Measurements from ENCODE around the gene ARMH4.

DNA sequence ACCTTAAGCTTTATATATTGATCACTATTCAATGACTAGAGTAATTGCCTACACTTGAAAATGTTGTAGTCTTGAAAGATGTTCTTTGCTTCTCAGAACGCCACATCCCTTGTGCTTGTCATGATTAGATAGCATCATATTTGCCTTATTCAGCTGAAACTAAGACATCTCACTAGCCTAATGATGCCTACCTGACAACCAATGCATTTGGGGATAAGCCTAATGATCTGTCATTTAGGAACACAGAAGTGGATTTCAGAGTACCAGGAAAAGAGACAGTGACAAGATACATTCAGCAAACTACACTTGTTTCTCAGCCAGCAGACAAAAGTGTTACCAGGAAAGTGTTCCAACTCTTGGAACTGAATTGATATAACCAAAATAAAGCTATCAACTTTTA lies 83.7 kb downstream of the ARMH4 start:
- TF ChIP-seq, protein P1, sequence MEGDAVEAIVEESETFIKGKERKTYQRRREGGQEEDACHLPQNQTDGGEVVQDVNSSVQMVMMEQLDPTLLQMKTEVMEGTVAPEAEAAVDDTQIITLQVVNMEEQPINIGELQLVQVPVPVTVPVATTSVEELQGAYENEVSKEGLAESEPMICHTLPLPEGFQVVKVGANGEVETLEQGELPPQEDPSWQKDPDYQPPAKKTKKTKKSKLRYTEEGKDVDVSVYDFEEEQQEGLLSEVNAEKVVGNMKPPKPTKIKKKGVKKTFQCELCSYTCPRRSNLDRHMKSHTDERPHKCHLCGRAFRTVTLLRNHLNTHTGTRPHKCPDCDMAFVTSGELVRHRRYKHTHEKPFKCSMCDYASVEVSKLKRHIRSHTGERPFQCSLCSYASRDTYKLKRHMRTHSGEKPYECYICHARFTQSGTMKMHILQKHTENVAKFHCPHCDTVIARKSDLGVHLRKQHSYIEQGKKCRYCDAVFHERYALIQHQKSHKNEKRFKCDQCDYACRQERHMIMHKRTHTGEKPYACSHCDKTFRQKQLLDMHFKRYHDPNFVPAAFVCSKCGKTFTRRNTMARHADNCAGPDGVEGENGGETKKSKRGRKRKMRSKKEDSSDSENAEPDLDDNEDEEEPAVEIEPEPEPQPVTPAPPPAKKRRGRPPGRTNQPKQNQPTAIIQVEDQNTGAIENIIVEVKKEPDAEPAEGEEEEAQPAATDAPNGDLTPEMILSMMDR (IDR thresholded peaks at IDR 0.05): no peak
- TF ChIP-seq TCF7L2 (IDR thresholded peaks at IDR 0.05; ENCODE audit: low read depth, low read length) (no peak), POLR2AphosphoS5 (IDR thresholded peaks at IDR 0.05; ENCODE audit: low read depth, low read length) (no peak), SIN3A (IDR thresholded peaks at IDR 0.05; ENCODE audit: borderline replicate concordance, insufficient read depth, low read depth, low read length) (no peak)
- TF ChIP-seq, protein P2, sequence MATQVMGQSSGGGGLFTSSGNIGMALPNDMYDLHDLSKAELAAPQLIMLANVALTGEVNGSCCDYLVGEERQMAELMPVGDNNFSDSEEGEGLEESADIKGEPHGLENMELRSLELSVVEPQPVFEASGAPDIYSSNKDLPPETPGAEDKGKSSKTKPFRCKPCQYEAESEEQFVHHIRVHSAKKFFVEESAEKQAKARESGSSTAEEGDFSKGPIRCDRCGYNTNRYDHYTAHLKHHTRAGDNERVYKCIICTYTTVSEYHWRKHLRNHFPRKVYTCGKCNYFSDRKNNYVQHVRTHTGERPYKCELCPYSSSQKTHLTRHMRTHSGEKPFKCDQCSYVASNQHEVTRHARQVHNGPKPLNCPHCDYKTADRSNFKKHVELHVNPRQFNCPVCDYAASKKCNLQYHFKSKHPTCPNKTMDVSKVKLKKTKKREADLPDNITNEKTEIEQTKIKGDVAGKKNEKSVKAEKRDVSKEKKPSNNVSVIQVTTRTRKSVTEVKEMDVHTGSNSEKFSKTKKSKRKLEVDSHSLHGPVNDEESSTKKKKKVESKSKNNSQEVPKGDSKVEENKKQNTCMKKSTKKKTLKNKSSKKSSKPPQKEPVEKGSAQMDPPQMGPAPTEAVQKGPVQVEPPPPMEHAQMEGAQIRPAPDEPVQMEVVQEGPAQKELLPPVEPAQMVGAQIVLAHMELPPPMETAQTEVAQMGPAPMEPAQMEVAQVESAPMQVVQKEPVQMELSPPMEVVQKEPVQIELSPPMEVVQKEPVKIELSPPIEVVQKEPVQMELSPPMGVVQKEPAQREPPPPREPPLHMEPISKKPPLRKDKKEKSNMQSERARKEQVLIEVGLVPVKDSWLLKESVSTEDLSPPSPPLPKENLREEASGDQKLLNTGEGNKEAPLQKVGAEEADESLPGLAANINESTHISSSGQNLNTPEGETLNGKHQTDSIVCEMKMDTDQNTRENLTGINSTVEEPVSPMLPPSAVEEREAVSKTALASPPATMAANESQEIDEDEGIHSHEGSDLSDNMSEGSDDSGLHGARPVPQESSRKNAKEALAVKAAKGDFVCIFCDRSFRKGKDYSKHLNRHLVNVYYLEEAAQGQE (IDR thresholded peaks at IDR 0.05; ENCODE audit: insufficient read depth in 1 of 2, low read depth in 2 of 2, low read length in 1 of 2): no peak

Data from Panc1 (cell line).